Measurements from ENCODE around the gene SUN1. TPM values are rescaled to one million over a fixed set of nuclear protein-coding genes. Genes with fewer than 3 reads are reported as not detected.
"Not testable (repeated sequence)": the region's sequence is repeated elsewhere in the genome, so short reads cannot be mapped to it uniquely, and the experiment has no call there.

The SUN1 gene
- total and polyA plus RNA-seq, 2 experiments from 2014 or later = 63.3 to 145 TPM

DNA sequence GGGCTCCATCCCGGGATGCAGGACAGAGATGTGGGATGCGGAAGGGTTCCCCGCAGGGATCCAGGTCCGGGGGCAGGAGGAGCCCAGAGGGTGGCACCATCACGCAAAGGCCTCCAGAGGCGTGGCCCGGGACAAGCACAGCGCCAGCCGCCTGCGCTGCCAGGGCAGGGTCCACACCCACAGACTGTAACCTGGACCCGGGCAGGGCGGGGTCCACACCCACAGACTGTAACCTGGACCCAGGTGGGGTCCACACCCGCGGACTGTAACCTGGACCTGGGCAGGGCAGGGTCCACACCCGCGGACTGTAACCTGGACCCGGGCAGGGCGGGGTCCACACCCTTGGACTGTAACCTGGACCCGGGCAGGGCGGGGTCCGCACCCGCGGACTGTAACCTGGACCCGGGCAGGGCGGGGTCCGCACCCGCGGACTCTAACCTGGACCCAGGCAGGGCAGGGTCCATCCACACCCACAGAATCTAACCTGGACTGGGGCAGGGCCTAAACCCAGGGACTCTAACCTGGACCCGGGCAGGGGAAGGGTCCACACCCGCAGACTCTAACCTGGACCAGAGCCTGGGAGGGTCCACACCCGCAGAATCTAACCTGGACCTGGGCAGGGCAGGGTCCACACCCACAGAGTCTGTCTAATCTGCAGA lies 37.5 kb upstream of the SUN1 start (continued):
- no peak for TF ChIP-seq CREB1 (CRISPR knock-in tag; IDR thresholded peaks at IDR 0.05; ENCODE audit: low read depth)
- TF ChIP-seq EZH2 (IDR thresholded peaks at IDR 0.05; ENCODE audit: low read depth, unreplicated experiment) = no peak
- TF ChIP-seq NANOG (IDR thresholded peaks at IDR 0.05; ENCODE audit: borderline replicate concordance) = no peak
- no peak for TF ChIP-seq JUNB (IDR thresholded peaks at IDR 0.05; ENCODE audit: unreplicated experiment)

DNA sequence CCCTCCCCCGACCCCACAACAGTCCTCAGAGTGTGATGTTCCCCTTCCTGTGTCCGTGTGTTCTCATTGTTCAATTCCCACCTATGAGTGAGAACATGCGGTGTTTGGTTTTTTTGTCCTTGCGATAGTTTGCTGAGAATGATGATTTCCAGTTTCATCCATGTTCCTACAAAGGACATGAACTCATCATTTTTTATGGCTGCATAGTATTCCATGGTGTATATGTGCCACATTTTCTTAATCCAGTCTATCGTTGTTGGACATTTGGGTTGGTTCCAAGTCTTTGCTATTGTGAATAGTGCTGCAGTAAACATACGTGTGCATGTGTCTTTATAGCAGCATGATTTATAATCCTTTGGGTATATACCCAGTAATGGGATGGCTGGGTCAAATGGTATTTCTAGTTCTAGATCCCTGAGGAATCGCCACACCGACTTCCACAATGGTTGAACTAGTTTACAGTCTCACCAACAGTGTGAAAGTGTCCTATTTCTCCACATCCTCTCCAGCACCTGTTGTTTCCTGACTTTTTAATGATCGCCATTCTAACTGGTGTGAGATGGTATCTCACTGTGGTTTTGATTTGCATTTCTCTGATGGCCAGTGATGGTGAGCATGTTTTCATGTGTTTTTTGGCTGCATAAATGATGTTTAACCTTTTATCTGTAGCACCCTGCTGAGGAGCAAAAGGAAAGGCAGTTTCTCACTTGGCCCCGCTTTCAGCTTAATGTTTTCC lies 35.7 kb upstream of the SUN1 start:
- not testable (repeated sequence) for H3K4me3 ChIP-seq; H3K9me2 ChIP-seq (ENCODE audit: insufficient read depth); H3K4me1 Mint-ChIP-seq; H4K20me1 ChIP-seq (replicated peaks; ENCODE audit: insufficient read depth); H3K4me2 ChIP-seq; H3F3A ChIP-seq (replicated peaks; ENCODE audit: low read depth); DNase-seq (ENCODE audit: low spot score); H3K27ac Mint-ChIP-seq; H3K27ac ChIP-seq (ENCODE audit: low read depth); H2AFZ ChIP-seq; H3K27me3 ChIP-seq (ENCODE audit: insufficient read depth); H3K27me3 Mint-ChIP-seq (ENCODE audit: insufficient read depth, low read depth, poor library complexity); H3K79me2 ChIP-seq (replicated peaks; ENCODE audit: insufficient read depth); H3K4me1 ChIP-seq (ENCODE audit: insufficient read depth); H3K36me3 ChIP-seq (ENCODE audit: insufficient read depth); ATAC-seq; H3K4me3 Mint-ChIP-seq
- Mint-ChIP-seq H3K36me3 (ENCODE audit: low read depth) (peaks cover 23% of the 10 kb centered on the region; the same call in 2 of the 3 replicates), H3K9me3 (peaks cover 19% of the 10 kb centered on the region; the same call in 2 of the 3 replicates)

DNA sequence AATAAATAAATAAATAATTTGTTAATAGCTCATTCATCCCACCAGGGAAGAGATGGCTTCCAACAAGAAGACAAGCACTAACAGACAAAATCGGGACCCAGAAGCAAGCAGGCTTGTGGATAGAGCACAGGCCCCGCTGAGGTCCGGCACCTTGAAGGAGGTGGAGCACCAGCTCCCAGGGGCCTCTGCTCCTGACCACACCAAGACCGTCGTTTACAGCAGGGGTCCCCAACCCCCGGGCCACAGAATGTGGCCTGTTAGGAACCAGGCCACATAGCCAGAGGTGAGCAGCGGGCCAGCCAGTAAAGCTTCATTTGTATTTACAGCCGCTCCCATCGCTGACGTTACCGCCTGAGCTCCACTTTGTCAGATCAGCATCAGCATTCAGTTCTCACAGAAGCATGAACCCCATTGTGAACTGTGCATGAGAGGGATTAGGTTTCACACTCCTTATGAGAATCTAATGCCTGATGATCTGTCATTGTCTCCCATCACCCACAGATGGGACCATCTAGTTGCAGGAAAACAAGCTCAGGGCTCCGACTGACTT lies 33.3 kb upstream of the SUN1 start:
- H3K36me3 Mint-ChIP-seq (ENCODE audit: low read depth) = peaks cover 26% of the 10 kb centered on the region; the same call in 2 of the 3 replicates
- Histone ChIP-seq H3K4me1 (ENCODE audit: insufficient read depth) (no peaks in the 10 kb centered on the region), H3K27me3 (ENCODE audit: insufficient read depth) (no peaks in the 10 kb centered on the region), H3K36me3 (ENCODE audit: insufficient read depth) (no peaks in the 10 kb centered on the region), H3K27ac (ENCODE audit: low read depth) (no peak overlapping the region), H4K20me1 (replicated peaks; ENCODE audit: insufficient read depth) (no peaks in the 10 kb centered on the region), H3K9me2 (ENCODE audit: insufficient read depth) (no peaks in the 10 kb centered on the region), H3K4me3 (no peak overlapping the region), H3K4me2 (no peak overlapping the region), H3K79me2 (replicated peaks; ENCODE audit: insufficient read depth) (no peaks in the 10 kb centered on the region), H2AFZ (no peak overlapping the region), H3F3A (replicated peaks; ENCODE audit: low read depth) (no peaks in the 10 kb centered on the region)
- H3K4me3 Mint-ChIP-seq = no peak overlapping the region
- ATAC-seq (no peak), DNase-seq (ENCODE audit: low spot score) (no peak)
- H3K4me1 Mint-ChIP-seq = no peaks in the 10 kb centered on the region
- H3K27ac Mint-ChIP-seq = no peak overlapping the region
- H3K27me3 Mint-ChIP-seq (ENCODE audit: insufficient read depth, low read depth, poor library complexity) = no peaks in the 10 kb centered on the region
- peaks cover 19% of the 10 kb centered on the region; the same call in 2 of the 3 replicates for H3K9me3 Mint-ChIP-seq
- TF ChIP-seq POLR2AphosphoS5 (IDR thresholded peaks at IDR 0.05; ENCODE audit: low read depth) (no peak), ZNF114 (CRISPR knock-in tag; IDR thresholded peaks at IDR 0.05) (no peak), JUNB (IDR thresholded peaks at IDR 0.05; ENCODE audit: unreplicated experiment) (no peak), ZNF331 (CRISPR knock-in tag; IDR thresholded peaks at IDR 0.05; ENCODE audit: low read depth) (no peak), CTCF (conservative IDR thresholded peaks at IDR 0.05; ENCODE audit: low read depth in 2 of 2) (no peak), STAT1 (IDR thresholded peaks at IDR 0.05; ENCODE audit: unreplicated experiment) (no peak), NANOG (IDR thresholded peaks at IDR 0.05; ENCODE audit: borderline replicate concordance) (no peak)
- TF ChIP-seq, protein P1, sequence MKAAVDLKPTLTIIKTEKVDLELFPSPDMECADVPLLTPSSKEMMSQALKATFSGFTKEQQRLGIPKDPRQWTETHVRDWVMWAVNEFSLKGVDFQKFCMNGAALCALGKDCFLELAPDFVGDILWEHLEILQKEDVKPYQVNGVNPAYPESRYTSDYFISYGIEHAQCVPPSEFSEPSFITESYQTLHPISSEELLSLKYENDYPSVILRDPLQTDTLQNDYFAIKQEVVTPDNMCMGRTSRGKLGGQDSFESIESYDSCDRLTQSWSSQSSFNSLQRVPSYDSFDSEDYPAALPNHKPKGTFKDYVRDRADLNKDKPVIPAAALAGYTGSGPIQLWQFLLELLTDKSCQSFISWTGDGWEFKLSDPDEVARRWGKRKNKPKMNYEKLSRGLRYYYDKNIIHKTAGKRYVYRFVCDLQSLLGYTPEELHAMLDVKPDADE (IDR thresholded peaks at IDR 0.05) = no peak

All from GM23338 (cell line).